H9 (cell line): ENCODE data around the gene PCSK1. TPM values are rescaled to one million over a fixed set of nuclear protein-coding genes. Genes with fewer than 3 reads are reported as not detected.

ENCODE experiments used
- DNase-seq: peaks from one replicate; pipeline ENCODE4 v3.0.0-alpha.2; 2017
- H2AFZ ChIP-seq: one replicate; pipeline ENCODE4 v1.6.1; 2013; ENCODE audit warnings: mild to moderate bottlenecking, low read length, control low read depth, moderate library complexity
- H2AK5ac ChIP-seq: 2 replicates; pipeline ENCODE4 v1.6.1; 2013; ENCODE audit warnings: low read length, control low read depth, mixed read lengths; ENCODE audit not compliant: insufficient read length
- H2BK120ac ChIP-seq: one replicate; pipeline ENCODE4 v1.6.1; 2013; ENCODE audit warnings: low read depth, mild to moderate bottlenecking, low read length, control low read depth, inconsistent platforms; ENCODE audit not compliant: poor library complexity, severe bottlenecking
- H2BK12ac ChIP-seq: 2 replicates; pipeline ENCODE4 v1.6.1; 2013; ENCODE audit warnings: low read length, control low read depth, mixed read lengths, low read depth; ENCODE audit not compliant: insufficient read length
- H2BK15ac ChIP-seq: 2 replicates; pipeline ENCODE4 v1.6.1; 2013; ENCODE audit warnings: low read depth, low read length, control low read depth
- H2BK20ac ChIP-seq: one replicate; pipeline ENCODE4 v1.6.1; 2013; ENCODE audit warnings: low read depth, mild to moderate bottlenecking, low read length, control low read depth, inconsistent platforms; ENCODE audit not compliant: poor library complexity, severe bottlenecking
- H2BK5ac ChIP-seq: 2 replicates; pipeline ENCODE4 v1.6.1; 2013; ENCODE audit warnings: low read length, control low read depth, mixed read lengths; ENCODE audit not compliant: insufficient read length
- H3K14ac ChIP-seq: 2 replicates; pipeline ENCODE4 v1.6.1; 2013; ENCODE audit warnings: low read length, control low read depth; ENCODE audit not compliant: insufficient read depth
- H3K18ac ChIP-seq: 2 replicates; pipeline ENCODE4 v1.6.1; 2013; ENCODE audit warnings: low read depth, mild to moderate bottlenecking, mixed read lengths, low read length, control low read depth; ENCODE audit not compliant: insufficient read length
- H3K23ac ChIP-seq: 2 replicates; pipeline ENCODE4 v1.6.1; 2013; ENCODE audit warnings: low read length, control low read depth, mixed read lengths, low read depth; ENCODE audit not compliant: insufficient read length
- H3K23me2 ChIP-seq: 2 replicates; pipeline ENCODE4 v1.6.1; 2013; ENCODE audit warnings: low read depth, mild to moderate bottlenecking, mixed read lengths, low read length, control low read depth; ENCODE audit not compliant: insufficient read length, poor library complexity, severe bottlenecking
- H3K27ac ChIP-seq: 2 replicates; pipeline ENCODE4 v1.5.1; 2013; ENCODE audit warnings: low read length, control low read depth, mixed read lengths, low read depth; ENCODE audit not compliant: insufficient read length
- H3K27me3 ChIP-seq: 2 replicates; pipeline ENCODE4 v1.6.1; 2013; ENCODE audit warnings: low read length, control low read depth, inconsistent platforms; ENCODE audit not compliant: insufficient read depth
- H3K4ac ChIP-seq: 2 replicates; pipeline ENCODE4 v1.6.1; 2013; ENCODE audit warnings: low read depth, mild to moderate bottlenecking, control low read depth, inconsistent platforms, low read length, moderate library complexity
- H3K4me1 ChIP-seq: 2 replicates; pipeline ENCODE4 v1.6.1; 2013; ENCODE audit warnings: low read length, control low read depth, inconsistent platforms; ENCODE audit not compliant: insufficient read depth
- H3K4me2 ChIP-seq: 2 replicates; pipeline ENCODE4 v1.6.1; 2013; ENCODE audit warnings: low read length, control low read depth, mixed read lengths; ENCODE audit not compliant: insufficient read length, insufficient read depth
- H3K56ac ChIP-seq: 2 replicates; pipeline ENCODE4 v1.6.1; 2013; ENCODE audit warnings: low read depth, mild to moderate bottlenecking, mixed read lengths, low read length, control low read depth; ENCODE audit not compliant: insufficient read length
- H3K79me1 ChIP-seq: 2 replicates; pipeline ENCODE4 v1.6.1; 2013; ENCODE audit warnings: low read depth, mild to moderate bottlenecking, moderate library complexity, low read length, control low read depth, inconsistent platforms; ENCODE audit not compliant: insufficient read depth, poor library complexity, severe bottlenecking
- H3K79me2 ChIP-seq: 2 replicates; pipeline ENCODE4 v1.6.1; 2013; ENCODE audit warnings: low read length, control low read depth, inconsistent platforms; ENCODE audit not compliant: insufficient read depth
- H3K9ac ChIP-seq: 2 replicates; pipeline ENCODE4 v1.6.1; 2013; ENCODE audit warnings: low read length, control low read depth, mixed read lengths; ENCODE audit not compliant: insufficient read length; ENCODE audit errors: extremely low read depth
- H3K9me3 ChIP-seq: one replicate; pipeline ENCODE4 v1.6.1; 2013; ENCODE audit warnings: low read depth, low read length, inconsistent platforms; ENCODE audit not compliant: control insufficient read depth
- H3T11ph ChIP-seq: one replicate; pipeline ENCODE4 v1.6.1; 2013; ENCODE audit warnings: mild to moderate bottlenecking, low read length, control low read depth, inconsistent platforms
- H4K20me1 ChIP-seq: one replicate; pipeline ENCODE4 v1.6.1; 2013; ENCODE audit not compliant: control insufficient read depth, insufficient read length, insufficient read depth
- H4K5ac ChIP-seq: 2 replicates; pipeline ENCODE4 v1.6.1; 2013; ENCODE audit warnings: low read depth, mild to moderate bottlenecking, mixed read lengths, low read length, control low read depth; ENCODE audit not compliant: insufficient read length
- H4K8ac ChIP-seq: replicated peaks from 2 replicates; pipeline ENCODE4 v1.6.1; 2013; ENCODE audit warnings: low read length, control low read depth, mixed read lengths, low read depth; ENCODE audit not compliant: insufficient read length
- H4K91ac ChIP-seq: 2 replicates; pipeline ENCODE4 v1.6.1; 2013; ENCODE audit warnings: low read depth, mild to moderate bottlenecking, moderate library complexity, mixed read lengths, low read length, control low read depth; ENCODE audit not compliant: insufficient read length
- H3K27ac Mint-ChIP-seq, 3 experiments: 2 replicates in 2 of 3; 3 replicates in 1 of 3; pipeline ENCODE4 v1.8.0; 2020 to 2021; ENCODE audit warnings: mixed read lengths in 3 of 3, mild to moderate bottlenecking in 1 of 3, moderate library complexity in 1 of 3
- H3K27me3 Mint-ChIP-seq: 2 replicates; pipeline ENCODE4 v1.8.0; 2021; ENCODE audit warnings: low read depth, mild to moderate bottlenecking, moderate library complexity, mixed read lengths
- H3K36me3 Mint-ChIP-seq, 3 experiments: 2 replicates in 2 of 3; 3 replicates in 1 of 3; pipeline ENCODE4 v1.8.0; 2020 to 2021; ENCODE audit warnings: low read depth in 3 of 3, mixed read lengths in 3 of 3; ENCODE audit not compliant: insufficient read depth in 1 of 3
- H3K4me1 Mint-ChIP-seq, 2 experiments: 2 replicates each; pipeline ENCODE4 v1.8.0; 2020; ENCODE audit warnings: mixed read lengths in 2 of 2
- H3K4me3 Mint-ChIP-seq, 2 experiments: 2 replicates in 1 of 2; 3 replicates in 1 of 2; pipeline ENCODE4 v1.8.0; 2020 to 2021; ENCODE audit warnings: mild to moderate bottlenecking in 2 of 2, mixed read lengths in 2 of 2, moderate library complexity in 1 of 2
- H3K9me3 Mint-ChIP-seq, 2 experiments: 2 replicates in 1 of 2; 3 replicates in 1 of 2; pipeline ENCODE4 v1.8.0; 2020; ENCODE audit warnings: mild to moderate bottlenecking in 2 of 2, mixed read lengths in 2 of 2, moderate library complexity in 1 of 2
- WGBS: extraction: QIAGEN DNeasy Blood & Tissue Kit; methylation state at CpG from one replicate; pipeline ENCODE4 v1.1.7; 2013; ENCODE audit warnings: missing lambda C conversion rate, low lambda C conversion rate, mixed read lengths; ENCODE audit not compliant: insufficient read length; ENCODE audit errors: extremely low coverage; 5-methylcytosine and 5-hydroxymethylcytosine counted together
- total RNA-seq: library from RNA; stranded (reverse); gene quantifications from 2 replicates; pipeline ENCODE4 v1.2.1, GENCODE V29; 2021
- TF ChIP-seq, protein P1 (sequence below): fragments of 200-600 bp; sonication (generic); conservative IDR thresholded peaks from 3 replicates; pipeline ENCODE4 v1.8.0; 2021; ENCODE audit warnings: antibody characterized with exemption, mild to moderate bottlenecking

The PCSK1 gene
- total RNA-seq, 1 experiment from 2014 or later, result 2.9 TPM

DNA sequence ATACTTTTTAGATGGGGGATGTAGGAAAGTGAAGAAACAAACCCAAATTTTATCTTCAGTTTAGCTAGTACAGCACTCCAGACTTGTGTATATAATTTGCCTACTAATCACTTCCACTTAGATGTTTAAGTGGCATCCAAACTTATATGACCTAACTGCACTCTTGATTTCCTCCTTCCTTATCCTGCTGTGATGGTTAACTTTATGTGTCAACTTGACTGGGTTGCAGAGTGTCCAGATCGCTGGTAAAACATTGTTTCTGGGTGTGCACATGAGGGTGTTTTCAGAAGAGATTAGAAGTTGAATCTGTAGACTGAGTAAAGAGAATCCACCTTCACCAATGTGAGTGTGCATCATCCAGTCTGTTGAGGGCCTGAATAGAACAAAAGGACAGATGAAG, 79.8 kb downstream of the PCSK1 start:
- Histone ChIP-seq H3K14ac (no peak overlapping the region), H3K27ac (no peak overlapping the region), H3T11ph (no peak overlapping the region), H3K56ac (no peak overlapping the region), H2BK12ac (no peak overlapping the region), H4K20me1 (no peaks in the 10 kb centered on the region), H3K4ac (no peak overlapping the region), H3K9ac (no peak overlapping the region), H2AK5ac (no peak overlapping the region), H3K4me2 (no peak overlapping the region), H4K5ac (no peak overlapping the region), H3K27me3 (no peaks in the 10 kb centered on the region), H3K79me1 (no peaks in the 10 kb centered on the region), H2BK20ac (no peak overlapping the region), H3K79me2 (no peaks in the 10 kb centered on the region), H3K9me3 (no peaks in the 10 kb centered on the region), H3K18ac (no peak overlapping the region), H2BK120ac (no peak overlapping the region), H4K8ac (no peak overlapping the region), H2BK15ac (no peak overlapping the region), H3K23ac (no peak overlapping the region), H4K91ac (no peak overlapping the region), H2AFZ (no peak overlapping the region), H3K23me2 (no peaks in the 10 kb centered on the region), H3K4me1 (no peaks in the 10 kb centered on the region), H2BK5ac (no peak overlapping the region)
- Mint-ChIP-seq H3K27me3 (no peaks in the 10 kb centered on the region), H3K27ac (no peak overlapping the region), H3K4me1 (no peaks in the 10 kb centered on the region), H3K36me3 (no peaks in the 10 kb centered on the region; a peak in 1 of 7 replicates), H3K9me3 (peaks cover 0 to 3% of the 10 kb centered on the region in 2 experiments; a peak in 1 of 5 replicates), H3K4me3 (no peak overlapping the region)
- no peak for DNase-seq
- TF ChIP-seq, protein P1, sequence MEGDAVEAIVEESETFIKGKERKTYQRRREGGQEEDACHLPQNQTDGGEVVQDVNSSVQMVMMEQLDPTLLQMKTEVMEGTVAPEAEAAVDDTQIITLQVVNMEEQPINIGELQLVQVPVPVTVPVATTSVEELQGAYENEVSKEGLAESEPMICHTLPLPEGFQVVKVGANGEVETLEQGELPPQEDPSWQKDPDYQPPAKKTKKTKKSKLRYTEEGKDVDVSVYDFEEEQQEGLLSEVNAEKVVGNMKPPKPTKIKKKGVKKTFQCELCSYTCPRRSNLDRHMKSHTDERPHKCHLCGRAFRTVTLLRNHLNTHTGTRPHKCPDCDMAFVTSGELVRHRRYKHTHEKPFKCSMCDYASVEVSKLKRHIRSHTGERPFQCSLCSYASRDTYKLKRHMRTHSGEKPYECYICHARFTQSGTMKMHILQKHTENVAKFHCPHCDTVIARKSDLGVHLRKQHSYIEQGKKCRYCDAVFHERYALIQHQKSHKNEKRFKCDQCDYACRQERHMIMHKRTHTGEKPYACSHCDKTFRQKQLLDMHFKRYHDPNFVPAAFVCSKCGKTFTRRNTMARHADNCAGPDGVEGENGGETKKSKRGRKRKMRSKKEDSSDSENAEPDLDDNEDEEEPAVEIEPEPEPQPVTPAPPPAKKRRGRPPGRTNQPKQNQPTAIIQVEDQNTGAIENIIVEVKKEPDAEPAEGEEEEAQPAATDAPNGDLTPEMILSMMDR, result no peak
- whole genome bisulfite sequencing, result no CpG with 5 or more reads among the region's 1 CpG
